Motor neuron (in vitro differentiated cells): ENCODE measurements around the gene MBP. TPM values are rescaled to one million over a fixed set of nuclear protein-coding genes. Genes with fewer than 3 reads are reported as not detected.

Experiments used
- ATAC-seq, 8 experiments: fragments of 200-7000 bp; cut with Tn5 transposase; replicated peaks in 6 of 8; 2 replicates each; pipeline ENCODE4 v1.8.0; 2021; ENCODE audit warnings: mild to moderate bottlenecking in 8 of 8, moderate library complexity in 8 of 8
- H3K27ac ChIP-seq, 2 donors: fragments of 250-450 bp; sonication (Bioruptor Pico); 2 replicates each; pipeline ENCODE4 v1.9.0; 2021; ENCODE audit warnings: antibody characterized with exemption in 2 of 2, mild to moderate bottlenecking in 2 of 2, moderate library complexity in 1 of 2
- H3K4me1 ChIP-seq, 2 donors: fragments of 250-450 bp; sonication (Bioruptor Pico); replicated peaks in 1 of 2; 2 replicates each; pipeline ENCODE4 v1.6.1; 2021; ENCODE audit warnings: antibody characterized with exemption in 2 of 2, mild to moderate bottlenecking in 2 of 2, moderate library complexity in 1 of 2
- H3K4me3 ChIP-seq, 5 donors: fragments of 250-450 bp; sonication (Bioruptor Pico); 2 replicates each; pipeline ENCODE4 v1.9.0; 2021; ENCODE audit warnings: antibody characterized with exemption in 5 of 5, mild to moderate bottlenecking in 5 of 5, moderate library complexity in 4 of 5
- WGBS, 10 experiments: fragments of 450-650 bp; shearing (Covaris generic); methylation state at CpG; one replicate each; pipeline ENCODE4 v1.0.0; 2022; 5-methylcytosine and 5-hydroxymethylcytosine counted together
- in situ Hi-C, 9 experiments: fragments of 400-800 bp; cut with MboI; loops; one replicate each; pipeline ENCODE4 v1.15.0; 2021; ENCODE audit warnings: low sequenced_read_pairs in 9 of 9, low pct_unique_long_range_greater_than_20kb in 2 of 9; ENCODE audit not compliant: unreplicated experiment in 9 of 9
- total RNA-seq, 8 experiments: library from RNA; unstranded; fragments of 300-600 nt; gene quantifications; 2 replicates each; pipeline versions ENCODE4 v1.2.3 to v1.2.4, GENCODE V29; 2022

Gene MBP
- total RNA-seq, 8 experiments from 2014 or later = 1.6 to 52.1 (median 4.0) TPM

DNA sequence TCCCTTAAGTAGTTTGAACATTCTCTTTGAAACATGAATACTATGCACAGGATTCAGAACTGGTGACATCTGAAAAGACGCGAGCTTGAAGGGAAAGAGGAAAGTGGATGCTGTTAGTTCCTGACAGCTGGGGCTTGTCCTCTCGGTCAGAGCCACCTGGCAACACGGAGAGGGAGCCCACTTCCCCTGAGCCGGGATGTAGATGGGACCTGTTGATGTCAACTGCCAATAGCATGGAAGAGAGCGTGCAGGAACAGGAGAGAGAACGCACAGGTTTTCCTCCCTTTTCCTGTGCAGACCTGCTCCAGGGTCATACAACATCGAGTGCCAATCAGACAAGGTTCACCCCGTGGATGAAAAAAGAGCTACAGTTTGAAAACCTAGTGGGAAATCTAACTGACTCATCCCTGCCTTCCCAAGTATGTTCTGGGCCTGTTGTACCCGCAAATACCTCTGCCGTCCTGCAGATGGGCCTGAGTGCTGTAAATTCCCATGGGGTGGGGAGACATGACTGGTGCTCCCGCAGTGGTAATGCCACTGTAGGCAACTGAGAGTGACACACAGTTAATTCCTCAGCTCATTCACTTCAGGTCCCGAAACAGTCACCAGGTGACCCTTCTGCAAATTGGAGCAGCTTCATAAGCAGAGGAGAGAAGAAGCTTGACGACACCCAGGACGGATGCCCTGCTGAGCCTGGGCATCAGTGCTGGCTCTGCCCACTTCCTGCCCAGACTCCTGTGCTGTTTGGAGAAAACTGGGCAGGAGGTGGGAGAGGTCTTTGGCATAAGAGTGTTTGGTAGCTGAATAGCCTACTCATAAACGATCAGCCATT is 13.9 kb upstream of the MBP start:
- in situ Hi-C loops = no loop called here
- WGBS, 10 experiments = 44 to 95% (median 77%) methylated on average over 1 to 10 of the region's 16 CpGs
- H3K4me1 ChIP-seq = peaks cover 0 to 8% of the 10 kb centered on the region in 2 donors
- ATAC-seq = peak in 1 of 8 experiments; percentile 33
- no peak overlapping the region for H3K27ac ChIP-seq
- H3K4me3 ChIP-seq = no peak overlapping the region

- WGBS, 10 experiments = 48 to 83% (median 73%) methylated on average over 1 to 6 of the region's 11 CpGs; no CpG with 5 or more reads in 2 of the 10 experiments
- H3K4me3 ChIP-seq = no peak overlapping the region
- H3K4me1 ChIP-seq = peaks cover 0 to 1% of the 10 kb centered on the region in 2 donors
- in situ Hi-C loops = no loop called here
- no peak overlapping the region for H3K27ac ChIP-seq
- no peak for ATAC-seq
Measured at GRCh38 chr18:77145364-77145901, 12.8 kb upstream of the MBP start.

GRCh38 chr18:77144451-77145118 is 12.0 kb upstream of the MBP start:
- ATAC-seq = no peak
- in situ Hi-C loops = no loop called here
- WGBS, 10 experiments = 20 to 80% (median 33%) methylated on average over 1 to 4 of the region's 6 CpGs; no CpG with 5 or more reads in 2 of the 10 experiments
- Histone ChIP-seq H3K4me3 (no peak overlapping the region), H3K27ac (no peak overlapping the region), H3K4me1 (no peaks in the 10 kb centered on the region)

- H3K27ac ChIP-seq = no peak overlapping the region
- ATAC-seq = no peak
- 75 to 100% (median 88%) methylated on average over 1 to 2 of the region's 2 CpGs; no CpG with 5 or more reads in 7 of the 10 experiments for WGBS, 10 experiments
- no peak overlapping the region for H3K4me3 ChIP-seq
- H3K4me1 ChIP-seq = no peaks in the 10 kb centered on the region
- in situ Hi-C loops = no loop called here
Measured at GRCh38 chr18:77144046-77144445, 11.5 kb upstream of the MBP start.

- WGBS, 10 experiments = 33 to 100% (median 90%) methylated on average over 1 of the region's 2 CpGs; no CpG with 5 or more reads in 4 of the 10 experiments
- Histone ChIP-seq H3K4me3 (no peak overlapping the region), H3K27ac (no peak overlapping the region), H3K4me1 (no peaks in the 10 kb centered on the region)
- in situ Hi-C loops = no loop called here
- no peak for ATAC-seq
Measured at GRCh38 chr18:77143196-77143595, 10.6 kb upstream of the MBP start.

DNA sequence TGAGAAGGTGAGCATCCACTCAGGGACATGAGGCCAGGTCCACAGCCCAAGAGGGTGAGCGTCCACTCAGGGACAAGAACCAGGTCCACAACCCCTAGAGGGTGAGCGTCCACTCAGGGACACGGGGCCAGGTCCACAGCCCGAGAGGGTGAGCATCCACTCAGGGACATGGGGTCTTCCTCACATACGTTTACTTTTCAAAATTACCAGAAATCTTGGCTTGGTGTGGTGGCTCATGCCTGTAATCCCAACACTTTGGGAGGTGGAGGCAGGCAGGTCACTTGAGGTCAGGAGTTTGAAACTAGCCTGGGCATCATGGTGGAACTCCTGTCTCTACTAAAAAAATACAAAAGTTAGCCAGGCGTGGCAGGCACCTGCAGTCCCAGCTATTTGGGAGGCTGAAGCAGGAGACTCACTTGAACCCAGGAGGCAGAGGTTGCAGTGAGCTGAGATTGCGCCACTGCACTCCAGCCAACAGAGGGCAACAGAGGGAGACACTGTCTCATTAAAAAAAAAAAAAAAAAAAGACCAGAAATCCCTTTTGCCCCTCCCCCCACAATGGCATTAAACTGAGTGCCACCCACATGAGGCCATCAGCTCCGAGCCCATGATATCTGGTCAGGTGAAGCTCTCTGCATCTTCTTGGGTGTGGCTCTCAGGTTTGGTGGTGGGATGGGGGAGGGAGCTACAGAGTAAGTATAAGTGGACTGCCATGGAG is 9.0 kb upstream of the MBP start:
- Histone ChIP-seq H3K4me1 (no peaks in the 10 kb centered on the region), H3K4me3 (no peak overlapping the region), H3K27ac (no peak overlapping the region)
- in situ Hi-C loops = no loop called here
- no peak for ATAC-seq
- 40 to 93% (median 72%) methylated on average over 1 to 6 of the region's 8 CpGs; no CpG with 5 or more reads in 5 of the 10 experiments for WGBS, 10 experiments

GRCh38 chr18:77140439-77141109 is 8.0 kb upstream of the MBP start:
- WGBS, 10 experiments = 36 to 80% (median 50%) methylated on average over 1 to 7 of the region's 7 CpGs; no CpG with 5 or more reads in 3 of the 10 experiments
- Histone ChIP-seq H3K4me1 (no peaks in the 10 kb centered on the region), H3K4me3 (no peak overlapping the region), H3K27ac (no peak overlapping the region)
- in situ Hi-C loops = no loop called here
- peak; percentile 73 to 99 (median 96) for ATAC-seq

GRCh38 chr18:77140030-77140429 is 7.4 kb upstream of the MBP start:
- in situ Hi-C loops = no loop called here
- H3K27ac ChIP-seq = no peak overlapping the region
- H3K4me1 ChIP-seq = no peaks in the 10 kb centered on the region
- WGBS, 10 experiments = 20 to 90% (median 77%) methylated on average over 1 to 4 of the region's 5 CpGs; no CpG with 5 or more reads in 2 of the 10 experiments
- H3K4me3 ChIP-seq = no peak overlapping the region
- no peak for ATAC-seq

GRCh38 chr18:77139619-77140018 is 7.0 kb upstream of the MBP start:
- Histone ChIP-seq H3K4me3 (no peak overlapping the region), H3K4me1 (no peaks in the 10 kb centered on the region), H3K27ac (no peak overlapping the region)
- in situ Hi-C loops = no loop called here
- 78 to 100% (median 82%) methylated on average over 1 to 4 of the region's 5 CpGs; no CpG with 5 or more reads in 5 of the 10 experiments for WGBS, 10 experiments
- no peak for ATAC-seq

DNA sequence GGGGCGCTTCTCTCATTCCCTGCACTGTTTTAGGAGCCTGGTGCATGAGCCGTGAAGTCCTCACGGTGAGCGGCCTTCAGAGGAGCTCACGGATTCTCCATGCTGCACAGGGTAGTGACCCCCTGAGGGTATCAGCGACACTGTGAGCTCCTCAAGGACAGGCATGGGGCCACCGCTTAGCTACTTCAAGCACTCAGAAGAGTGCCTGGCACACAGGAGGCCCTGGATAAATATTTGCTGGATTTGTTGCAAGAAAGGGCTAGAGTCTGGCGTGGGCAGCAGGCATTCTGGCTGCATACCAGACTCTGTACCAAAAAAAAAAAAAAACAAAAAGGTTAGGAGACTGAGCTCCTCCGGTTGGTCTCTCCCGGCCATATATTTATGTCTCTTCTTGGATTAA is 5.7 kb upstream of the MBP start:
- H3K4me1 ChIP-seq = no peaks in the 10 kb centered on the region
- in situ Hi-C loops = no loop called here
- ATAC-seq = peak in 2 of 8 experiments; percentile 15 to 40
- 67 to 100% (median 86%) methylated on average over 2 to 4 of the region's 10 CpGs; no CpG with 5 or more reads in 1 of the 10 experiments for WGBS, 10 experiments
- H3K4me3 ChIP-seq = no peak overlapping the region
- no peak overlapping the region for H3K27ac ChIP-seq

GRCh38 chr18:77137851-77138250 is 5.3 kb upstream of the MBP start:
- WGBS, 10 experiments = 40 to 100% (median 80%) methylated on average over 1 to 6 of the region's 9 CpGs; no CpG with 5 or more reads in 3 of the 10 experiments

GRCh38 chr18:77136871-77137665 is 4.5 kb upstream of the MBP start:
- no peak for ATAC-seq
- 80 to 100% (median 97%) methylated on average over 1 to 3 of the region's 15 CpGs; no CpG with 5 or more reads in 4 of the 10 experiments for WGBS, 10 experiments
- in situ Hi-C loops = no loop called here
- H3K4me3 ChIP-seq = no peak overlapping the region
- H3K27ac ChIP-seq = no peak overlapping the region
- no peaks in the 10 kb centered on the region for H3K4me1 ChIP-seq

More at GRCh38 chr18:77137851-77138250, 5.3 kb upstream of the MBP start:
- H3K4me1 ChIP-seq = no peaks in the 10 kb centered on the region
- no peak for ATAC-seq
- in situ Hi-C loops = no loop called here
- H3K27ac ChIP-seq = no peak overlapping the region
- no peak overlapping the region for H3K4me3 ChIP-seq
